Esophagus squamous epithelium (tissue), 5 donors: Measurements from ENCODE around the gene PHACTR3. TPM values are rescaled to one million over a fixed set of nuclear protein-coding genes. Genes with fewer than 3 reads are reported as not detected.

Source experiments
- DNase-seq: peaks from one replicate; lab custom pipeline; 2025; lab: John Stamatoyannopoulos, UW
- H3K27ac ChIP-seq, 4 donors: fragments of 200-600 bp; sonication (generic); one replicate each; pipeline ENCODE4 v1.5.1; 2016 to 2019; ENCODE audit warnings: mild to moderate bottlenecking in 1 of 4
- H3K27me3 ChIP-seq, 4 donors: fragments of 200-600 bp; sonication (generic); 1 replicate in 3 of 4; 2 replicates in 1 of 4; pipeline versions ENCODE4 v1.5.1 to v1.6.0; 2017 to 2021; ENCODE audit warnings: antibody characterized with exemption in 1 of 4
- H3K36me3 ChIP-seq, 3 donors: fragments of 200-600 bp; sonication (generic); one replicate each; pipeline ENCODE4 v1.5.1; 2016 to 2019
- H3K4me1 ChIP-seq, 3 donors: fragments of 200-600 bp; sonication (generic); one replicate each; pipeline ENCODE4 v1.5.1; 2017 to 2019
- H3K4me3 ChIP-seq, 4 donors: fragments of 200-600 bp; sonication (generic); 1 replicate in 3 of 4; 2 replicates in 1 of 4; pipeline ENCODE4 v1.5.1; 2016 to 2019; ENCODE audit warnings: mild to moderate bottlenecking in 2 of 4, moderate library complexity in 1 of 4
- H3K9me3 ChIP-seq, 3 donors: fragments of 200-600 bp; sonication (generic); one replicate each; pipeline ENCODE4 v1.5.1; 2016 to 2019
- CTCF ChIP-seq, 6 experiments: fragments of 450-650 bp in 4 of 6; fragments of 200-600 bp in 2 of 6; sonication (generic) in 2 of 6; IDR thresholded peaks; one replicate each; pipeline ENCODE4 v1.5.1; 2016 to 2019; ENCODE audit warnings: antibody characterized with exemption in 6 of 6, mild to moderate bottlenecking in 4 of 6, moderate library complexity in 4 of 6
- POLR2A ChIP-seq, 4 donors: fragments of 450-650 bp; IDR thresholded peaks; one replicate each; pipeline ENCODE4 v1.6.1; 2017; ENCODE audit warnings: antibody characterized with exemption in 4 of 4, mild to moderate bottlenecking in 4 of 4, moderate library complexity in 3 of 4
- WGBS, 2 donors: methylation state at CpG; one replicate each; pipeline ENCODE4 v1.1.5; 2018; 5-methylcytosine and 5-hydroxymethylcytosine counted together
- intact Hi-C: fragments of 100-400 bp; cut with DNase I; formaldehyde crosslinking; loops from one replicate; pipeline ENCODE4 v1.15.0; 2022
- total RNA-seq, 4 donors: library from RNA; depleted of rRNA; stranded (reverse); fragments of >200 nt; gene quantifications; one replicate each; pipeline ENCODE4 v1.1.0, GENCODE V29; 2016
- donor health status: DM: yes; HTN: yes; CAD: no.

The PHACTR3 gene
- total RNA-seq, 4 donors from 2014 or later: 0.13 to 2.5 (median 0.32) TPM

GRCh38 chr20:59776059-59776603 is 171.8 kb downstream of the PHACTR3 start:
- Histone ChIP-seq H3K36me3 (no peaks in the 10 kb centered on the region), H3K27me3 (peaks cover 0 to 4% (median 0%) of the 10 kb centered on the region in 4 donors), H3K4me3 (no peak overlapping the region), H3K4me1 (peaks cover 0 to 5% (median 0%) of the 10 kb centered on the region in 3 donors), H3K9me3 (no peaks in the 10 kb centered on the region), H3K27ac (no peak overlapping the region)
- 30 to 55% methylated on average over 5 to 7 of the region's 8 CpGs for WGBS, 2 donors
- intact Hi-C loops: no loop called here
- no peak for DNase-seq
- TF ChIP-seq CTCF (IDR thresholded peaks at IDR 0.05) (no peak), POLR2A (IDR thresholded peaks at IDR 0.05) (no peak)

- Histone ChIP-seq H3K4me1 (peaks cover 0 to 5% (median 0%) of the 10 kb centered on the region in 3 donors), H3K27ac (no peak overlapping the region), H3K27me3 (peaks cover 0 to 4% (median 0%) of the 10 kb centered on the region in 4 donors), H3K4me3 (no peak overlapping the region), H3K9me3 (no peaks in the 10 kb centered on the region), H3K36me3 (no peaks in the 10 kb centered on the region)
- WGBS, 2 donors: 65 to 72% methylated on average over 8 to 10 of the region's 13 CpGs
- TF ChIP-seq POLR2A (IDR thresholded peaks at IDR 0.05): no peak
- TF ChIP-seq CTCF (IDR thresholded peaks at IDR 0.05): no peak
- DNase-seq: no peak
- intact Hi-C loops: no loop called here
Observed at GRCh38 chr20:59776626-59777330, 172.4 kb downstream of the PHACTR3 start.

- no peaks in the 10 kb centered on the region for H3K9me3 ChIP-seq
- no peak for TF ChIP-seq CTCF (IDR thresholded peaks at IDR 0.05)
- no peak for TF ChIP-seq POLR2A (IDR thresholded peaks at IDR 0.05)
- no peak overlapping the region for H3K4me3 ChIP-seq
- no peak overlapping the region for H3K27ac ChIP-seq
- no peaks in the 10 kb centered on the region for H3K36me3 ChIP-seq
- H3K27me3 ChIP-seq: peaks cover 0 to 4% (median 0%) of the 10 kb centered on the region in 4 donors
- WGBS, 2 donors: 53 to 61% methylated on average over 3 of the region's 3 CpGs
- intact Hi-C loops: no loop called here
- H3K4me1 ChIP-seq: peaks cover 0 to 5% (median 0%) of the 10 kb centered on the region in 3 donors
- no peak for DNase-seq
Observed at GRCh38 chr20:59777331-59777725, 173.0 kb downstream of the PHACTR3 start.

DNA sequence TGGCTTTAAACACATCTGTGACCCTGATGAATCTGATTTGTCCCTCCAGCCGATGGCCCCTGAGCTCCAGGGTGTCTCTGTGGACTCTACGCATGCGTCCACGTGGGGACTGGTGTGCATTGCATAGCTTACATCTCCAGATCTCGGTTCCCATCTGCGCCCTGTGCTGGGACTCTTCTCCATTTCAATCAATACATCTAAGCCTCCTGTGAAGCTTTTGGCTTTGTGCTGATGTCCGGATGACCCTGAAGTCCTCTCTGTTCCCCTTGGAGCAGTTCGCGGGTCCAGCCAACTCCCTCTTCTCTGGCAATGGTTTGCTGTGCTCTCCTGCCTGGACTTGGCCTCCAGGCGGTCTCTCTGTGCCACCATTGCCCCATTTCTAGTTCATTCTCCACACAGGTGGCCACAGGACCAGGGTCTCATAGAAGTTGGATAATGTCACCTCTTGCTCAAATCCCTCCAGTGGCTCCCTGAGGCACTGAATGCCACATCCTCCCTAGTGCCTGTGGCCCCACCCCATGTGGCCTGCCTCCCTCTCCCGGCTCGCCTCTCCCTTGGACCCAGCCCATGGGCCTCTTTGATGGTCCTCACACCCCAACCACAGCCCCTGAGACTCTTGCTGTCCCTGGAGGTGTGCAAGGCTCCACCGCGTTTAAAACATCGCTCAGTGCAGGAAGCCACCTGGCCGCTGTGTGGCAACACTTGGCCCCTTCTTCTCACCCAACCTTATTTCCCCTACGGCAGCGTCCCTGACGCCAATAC is 173.7 kb downstream of the PHACTR3 start:
- 77 to 87% methylated on average over 16 to 19 of the region's 19 CpGs for WGBS, 2 donors
- no peak overlapping the region for H3K27ac ChIP-seq
- no peak for DNase-seq
- H3K36me3 ChIP-seq: no peaks in the 10 kb centered on the region
- no peak overlapping the region for H3K4me3 ChIP-seq
- peaks cover 0 to 4% (median 0%) of the 10 kb centered on the region in 4 donors for H3K27me3 ChIP-seq
- TF ChIP-seq POLR2A (IDR thresholded peaks at IDR 0.05): no peak
- TF ChIP-seq CTCF (IDR thresholded peaks at IDR 0.05): no peak
- intact Hi-C loops: no loop called here
- peaks cover 0 to 5% (median 0%) of the 10 kb centered on the region in 3 donors for H3K4me1 ChIP-seq
- no peaks in the 10 kb centered on the region for H3K9me3 ChIP-seq
